Colonic mucosa (tissue), 4 donors: ENCODE results near the gene CYFIP1. TPM values are rescaled to one million over a fixed set of nuclear protein-coding genes. Genes with fewer than 3 reads are reported as not detected.

Experiments
- DNase-seq: peaks from one replicate; pipeline ENCODE4 v3.0.0-alpha.2; 2020
- H3K27ac ChIP-seq: fragments of 200-600 bp; one replicate; pipeline ENCODE4 v1.8.0; 2021
- H3K27me3 ChIP-seq: fragments of 200-600 bp; one replicate; pipeline ENCODE4 v1.8.0; 2021
- H3K36me3 ChIP-seq: fragments of 200-600 bp; one replicate; pipeline ENCODE4 v1.8.0; 2021
- H3K4me1 ChIP-seq: fragments of 200-600 bp; one replicate; pipeline ENCODE4 v1.8.0; 2021; ENCODE audit warnings: mild to moderate bottlenecking
- H3K4me3 ChIP-seq: fragments of 200-600 bp; one replicate; pipeline ENCODE4 v1.8.0; 2021
- H3K9ac ChIP-seq, 2 donors: one replicate each; pipeline ENCODE4 v1.7.0; 2013; ENCODE audit warnings: control low read depth in 2 of 2, low read depth in 2 of 2, low read length in 2 of 2
- H3K9me3 ChIP-seq: fragments of 200-600 bp; one replicate; pipeline ENCODE4 v1.8.0; 2021
- CTCF ChIP-seq: fragments of 200-600 bp; IDR thresholded peaks from one replicate; pipeline ENCODE4 v1.8.0; 2022; ENCODE audit warnings: antibody characterized with exemption, mild to moderate bottlenecking
- intact Hi-C: fragments of 100-400 bp; cut with DNase I; formaldehyde crosslinking; loops from one replicate; pipeline ENCODE4 v1.14.1; 2022
- total RNA-seq, 2 donors: library from RNA; stranded (reverse); fragmentation: NEBNext Ultra II Directional in 1 of 2; extraction: Animal tissue kit (Norgen Biotek cat#: 25700) in 1 of 2; gene quantifications; one replicate each; pipeline ENCODE4 v1.2.1, GENCODE V29; 2021
- donor health status: healthy.
- donor health status: DM: no; HTN: no; CAD: no.
- donor health status: DM: no; HTN: no; CAD: no.

CYFIP1 gene
- total RNA-seq, 2 donors from 2014 or later: 119 to 165 TPM

GRCh38 chr15:22941179-22941578, 39.0 kb downstream of the CYFIP1 start:
- intact Hi-C loops: loop anchor here (5.0 kb wide), 1 partner anchor 36 kb away; no protein-coding TSS in a partner anchor
- no peak overlapping the region for H3K27ac ChIP-seq

GRCh38 chr15:22939652-22940061, 40.5 kb downstream of the CYFIP1 start:
- no peak for DNase-seq
- intact Hi-C loops: loop anchor here (5.0 kb wide), 1 partner anchor 38 kb away; no protein-coding TSS in a partner anchor
- Histone ChIP-seq H3K9me3 (no peaks in the 10 kb centered on the region), H3K4me1 (no peaks in the 10 kb centered on the region), H3K4me3 (no peak overlapping the region), H3K27me3 (no peaks in the 10 kb centered on the region), H3K27ac (no peak overlapping the region), H3K9ac (no peak overlapping the region), H3K36me3 (peaks cover 14% of the 10 kb centered on the region)
- no peak for TF ChIP-seq CTCF

More at GRCh38 chr15:22941179-22941578, 39.0 kb downstream of the CYFIP1 start:
- H3K36me3 ChIP-seq: peaks cover 14% of the 10 kb centered on the region
- no peak overlapping the region for H3K9ac ChIP-seq
- no peaks in the 10 kb centered on the region for H3K4me1 ChIP-seq
- no peaks in the 10 kb centered on the region for H3K9me3 ChIP-seq
- no peaks in the 10 kb centered on the region for H3K27me3 ChIP-seq
- no peak for TF ChIP-seq CTCF
- no peak for DNase-seq
- no peak overlapping the region for H3K4me3 ChIP-seq

GRCh38 chr15:22939051-22939450, 41.1 kb downstream of the CYFIP1 start:
- Histone ChIP-seq H3K27ac (no peak overlapping the region), H3K4me1 (no peaks in the 10 kb centered on the region), H3K9me3 (no peaks in the 10 kb centered on the region), H3K36me3 (peaks cover 14% of the 10 kb centered on the region), H3K4me3 (no peak overlapping the region), H3K9ac (no peak overlapping the region), H3K27me3 (no peaks in the 10 kb centered on the region)
- intact Hi-C loops: no loop called here
- DNase-seq: no peak
- TF ChIP-seq CTCF: no peak

GRCh38 chr15:22936577-22937472, 43.3 kb downstream of the CYFIP1 start:
- Histone ChIP-seq H3K9ac (no peak overlapping the region), H3K4me3 (no peak overlapping the region), H3K27ac (no peak overlapping the region), H3K9me3 (no peaks in the 10 kb centered on the region), H3K27me3 (no peaks in the 10 kb centered on the region), H3K36me3 (no peaks in the 10 kb centered on the region), H3K4me1 (no peaks in the 10 kb centered on the region)
- no peak for TF ChIP-seq CTCF
- DNase-seq: no peak
- intact Hi-C loops: no loop called here

GRCh38 chr15:22933641-22934061, 46.5 kb downstream of the CYFIP1 start:
- H3K4me1 ChIP-seq: no peaks in the 10 kb centered on the region
- TF ChIP-seq CTCF: no peak
- DNase-seq: no peak
- H3K9ac ChIP-seq: no peak overlapping the region
- H3K36me3 ChIP-seq: no peaks in the 10 kb centered on the region
- no peaks in the 10 kb centered on the region for H3K27me3 ChIP-seq
- intact Hi-C loops: no loop called here
- H3K9me3 ChIP-seq: no peaks in the 10 kb centered on the region
- H3K4me3 ChIP-seq: no peak overlapping the region
- no peak overlapping the region for H3K27ac ChIP-seq
